Natural killer cell (primary cell): ENCODE measurements around the gene KLK4. TPM values are rescaled to one million over a fixed set of nuclear protein-coding genes. Genes with fewer than 3 reads are reported as not detected.

Experiments
- ATAC-seq, 3 donors: fragments of 150-1000 bp in 2 of 3; fragments of 200-7000 bp in 1 of 3; cut with Tn5 transposase; 1 replicate in 1 of 3; 2 replicates in 2 of 3; pipeline ENCODE4 v1.10.0; 2021; ENCODE audit warnings: mild to moderate bottlenecking in 2 of 3, moderate library complexity in 2 of 3
- DNase-seq, 2 donors: peaks; one replicate each; pipeline versions ENCODE4 v3.0.0 to v3.0.0-alpha.2; 2013 to 2021; ENCODE audit warnings: mixed read lengths in 1 of 2
- H3K27ac ChIP-seq: one replicate; pipeline ENCODE4 v1.5.1; 2013; ENCODE audit warnings: mild to moderate bottlenecking, low read length
- H3K27me3 ChIP-seq: one replicate; pipeline ENCODE4 v1.6.1; 2013; ENCODE audit warnings: low read length; ENCODE audit not compliant: control insufficient read depth, insufficient read depth
- H3K36me3 ChIP-seq: one replicate; pipeline ENCODE4 v1.6.1; 2013; ENCODE audit warnings: low read length; ENCODE audit not compliant: control insufficient read depth, insufficient read depth
- H3K4me1 ChIP-seq: one replicate; pipeline ENCODE4 v1.6.1; 2013; ENCODE audit warnings: low read length; ENCODE audit not compliant: control insufficient read depth, insufficient read depth
- H3K4me3 ChIP-seq: one replicate; pipeline ENCODE4 v1.5.1; 2013; ENCODE audit warnings: low read length
- H3K9me3 ChIP-seq: one replicate; pipeline ENCODE4 v1.6.1; 2013; ENCODE audit warnings: low read length; ENCODE audit not compliant: control insufficient read depth, insufficient read depth
- H3K27ac Mint-ChIP-seq, 2 donors: one replicate each; pipeline ENCODE4 v1.8.0; 2022; ENCODE audit warnings: mild to moderate bottlenecking in 2 of 2, mixed read lengths in 2 of 2, moderate library complexity in 1 of 2
- H3K27me3 Mint-ChIP-seq, 2 donors: one replicate each; pipeline ENCODE4 v1.8.0; 2022; ENCODE audit warnings: low read depth in 2 of 2, mixed read lengths in 2 of 2
- H3K36me3 Mint-ChIP-seq: one replicate; pipeline ENCODE4 v1.8.0; 2022; ENCODE audit warnings: mixed read lengths
- H3K4me1 Mint-ChIP-seq, 2 donors: one replicate each; pipeline ENCODE4 v1.8.0; 2022; ENCODE audit warnings: mixed read lengths in 2 of 2
- H3K4me3 Mint-ChIP-seq: one replicate; pipeline ENCODE4 v1.8.0; 2022; ENCODE audit warnings: mild to moderate bottlenecking, moderate library complexity, mixed read lengths
- H3K9me3 Mint-ChIP-seq, 2 donors: one replicate each; pipeline ENCODE4 v1.8.0; 2022; ENCODE audit warnings: mixed read lengths in 2 of 2
- WGBS: methylation state at CpG from one replicate; pipeline ENCODE4 v1.1.7; 2013; ENCODE audit warnings: missing lambda C conversion rate; ENCODE audit not compliant: insufficient coverage; 5-methylcytosine and 5-hydroxymethylcytosine counted together
- intact Hi-C: fragments of 100-400 bp; cut with micrococcal nuclease; formaldehyde crosslinking; loops from one replicate; pipeline ENCODE4 v1.14.2; 2022
- total RNA-seq, 4 donors: library from RNA; stranded (reverse); fragments of 120-200 nt in 1 of 4; gene quantifications; one replicate each; pipeline versions ENCODE4 v1.2.3 to v1.2.4, GENCODE V29; 2013 to 2022
- TF ChIP-seq, protein P1 (sequence below): fragments of 200-600 bp; IDR thresholded peaks from one replicate; pipeline ENCODE4 v1.8.0; 2022; ENCODE audit warnings: antibody characterized with exemption

KLK4 gene
- total RNA-seq, 3 donors from 2014 or later (not counting 1 experiment from before 2014, with no cell fraction given), result not detected

DNA sequence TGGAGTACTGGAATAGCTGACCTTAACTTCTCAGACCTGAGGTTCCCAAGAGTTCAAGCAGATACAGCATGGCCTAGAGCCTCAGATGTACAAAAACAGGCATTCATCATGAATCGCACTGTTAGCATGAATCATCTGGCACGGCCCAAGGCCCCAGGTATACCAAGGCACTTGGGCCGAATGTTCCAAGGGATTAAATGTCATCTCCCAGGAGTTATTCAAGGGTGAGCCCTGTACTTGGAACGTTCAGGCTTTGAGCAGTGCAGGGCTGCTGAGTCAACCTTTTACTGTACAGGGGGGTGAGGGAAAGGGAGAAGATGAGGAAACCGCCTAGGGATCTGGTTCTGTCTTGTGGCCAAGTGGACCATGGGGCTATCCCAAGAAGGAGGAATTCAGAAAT lies 50.2 kb downstream of the KLK4 start:
- TF ChIP-seq, protein P1, sequence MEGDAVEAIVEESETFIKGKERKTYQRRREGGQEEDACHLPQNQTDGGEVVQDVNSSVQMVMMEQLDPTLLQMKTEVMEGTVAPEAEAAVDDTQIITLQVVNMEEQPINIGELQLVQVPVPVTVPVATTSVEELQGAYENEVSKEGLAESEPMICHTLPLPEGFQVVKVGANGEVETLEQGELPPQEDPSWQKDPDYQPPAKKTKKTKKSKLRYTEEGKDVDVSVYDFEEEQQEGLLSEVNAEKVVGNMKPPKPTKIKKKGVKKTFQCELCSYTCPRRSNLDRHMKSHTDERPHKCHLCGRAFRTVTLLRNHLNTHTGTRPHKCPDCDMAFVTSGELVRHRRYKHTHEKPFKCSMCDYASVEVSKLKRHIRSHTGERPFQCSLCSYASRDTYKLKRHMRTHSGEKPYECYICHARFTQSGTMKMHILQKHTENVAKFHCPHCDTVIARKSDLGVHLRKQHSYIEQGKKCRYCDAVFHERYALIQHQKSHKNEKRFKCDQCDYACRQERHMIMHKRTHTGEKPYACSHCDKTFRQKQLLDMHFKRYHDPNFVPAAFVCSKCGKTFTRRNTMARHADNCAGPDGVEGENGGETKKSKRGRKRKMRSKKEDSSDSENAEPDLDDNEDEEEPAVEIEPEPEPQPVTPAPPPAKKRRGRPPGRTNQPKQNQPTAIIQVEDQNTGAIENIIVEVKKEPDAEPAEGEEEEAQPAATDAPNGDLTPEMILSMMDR, result no peak
- H3K36me3 ChIP-seq, result no peaks in the 10 kb centered on the region
- Mint-ChIP-seq H3K4me3 (no peak overlapping the region), H3K27ac (no peak overlapping the region), H3K9me3 (no peaks in the 10 kb centered on the region), H3K27me3 (peaks cover 30 to 42% of the 10 kb centered on the region in 2 donors), H3K36me3 (no peaks in the 10 kb centered on the region), H3K4me1 (no peaks in the 10 kb centered on the region)
- H3K4me1 ChIP-seq, result no peaks in the 10 kb centered on the region
- 83% methylated on average over 5 of the region's 5 CpGs for WGBS
- no peak overlapping the region for H3K27ac ChIP-seq
- intact Hi-C loops, result no loop called here
- ATAC-seq (no peak), DNase-seq (no peak)
- no peaks in the 10 kb centered on the region for H3K27me3 ChIP-seq
- no peaks in the 10 kb centered on the region for H3K9me3 ChIP-seq
- H3K4me3 ChIP-seq, result no peak overlapping the region

DNA sequence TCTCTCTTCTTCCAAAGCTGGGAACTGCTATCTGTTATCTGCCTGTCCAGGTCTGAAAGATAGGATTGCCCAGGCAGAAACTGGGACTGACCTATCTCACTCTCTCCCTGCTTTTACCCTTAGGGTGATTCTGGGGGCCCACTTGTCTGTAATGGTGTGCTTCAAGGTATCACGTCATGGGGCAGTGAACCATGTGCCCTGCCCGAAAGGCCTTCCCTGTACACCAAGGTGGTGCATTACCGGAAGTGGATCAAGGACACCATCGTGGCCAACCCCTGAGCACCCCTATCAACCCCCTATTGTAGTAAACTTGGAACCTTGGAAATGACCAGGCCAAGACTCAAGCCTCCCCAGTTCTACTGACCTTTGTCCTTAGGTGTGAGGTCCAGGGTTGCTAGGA lies 51.3 kb downstream of the KLK4 start:
- H3K36me3 ChIP-seq, result no peaks in the 10 kb centered on the region
- TF ChIP-seq, protein P1, result no peak
- no peaks in the 10 kb centered on the region for H3K4me1 Mint-ChIP-seq
- intact Hi-C loops, result no loop called here
- no peak overlapping the region for H3K27ac ChIP-seq
- ATAC-seq, result no peak
- no peak overlapping the region for H3K4me3 ChIP-seq
- H3K4me1 ChIP-seq, result no peaks in the 10 kb centered on the region
- no peak for DNase-seq
- no peak overlapping the region for H3K27ac Mint-ChIP-seq
- no peak overlapping the region for H3K4me3 Mint-ChIP-seq
- peaks cover 39 to 43% of the 10 kb centered on the region in 2 donors for H3K27me3 Mint-ChIP-seq
- WGBS, result 87% methylated on average over 4 of the region's 4 CpGs
- no peaks in the 10 kb centered on the region for H3K36me3 Mint-ChIP-seq
- no peaks in the 10 kb centered on the region for H3K27me3 ChIP-seq
- H3K9me3 Mint-ChIP-seq, result no peaks in the 10 kb centered on the region
- no peaks in the 10 kb centered on the region for H3K9me3 ChIP-seq

DNA sequence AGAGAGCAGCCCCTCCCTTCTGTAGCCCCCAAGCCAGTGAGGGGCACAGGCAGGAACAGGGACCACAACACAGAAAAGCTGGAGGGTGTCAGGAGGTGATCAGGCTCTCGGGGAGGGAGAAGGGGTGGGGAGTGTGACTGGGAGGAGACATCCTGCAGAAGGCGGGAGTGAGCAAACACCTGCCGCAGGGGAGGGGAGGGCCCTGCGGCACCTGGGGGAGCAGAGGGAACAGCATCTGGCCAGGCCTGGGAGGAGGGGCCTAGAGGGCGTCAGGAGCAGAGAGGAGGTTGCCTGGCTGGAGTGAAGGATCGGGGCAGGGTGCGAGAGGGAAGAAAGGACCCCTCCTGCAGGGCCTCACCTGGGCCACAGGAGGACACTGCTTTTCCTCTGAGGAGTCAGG lies 52.3 kb downstream of the KLK4 start:
- 17% methylated on average over 7 of the region's 7 CpGs for WGBS
- H3K4me1 Mint-ChIP-seq, result no peaks in the 10 kb centered on the region

DNA sequence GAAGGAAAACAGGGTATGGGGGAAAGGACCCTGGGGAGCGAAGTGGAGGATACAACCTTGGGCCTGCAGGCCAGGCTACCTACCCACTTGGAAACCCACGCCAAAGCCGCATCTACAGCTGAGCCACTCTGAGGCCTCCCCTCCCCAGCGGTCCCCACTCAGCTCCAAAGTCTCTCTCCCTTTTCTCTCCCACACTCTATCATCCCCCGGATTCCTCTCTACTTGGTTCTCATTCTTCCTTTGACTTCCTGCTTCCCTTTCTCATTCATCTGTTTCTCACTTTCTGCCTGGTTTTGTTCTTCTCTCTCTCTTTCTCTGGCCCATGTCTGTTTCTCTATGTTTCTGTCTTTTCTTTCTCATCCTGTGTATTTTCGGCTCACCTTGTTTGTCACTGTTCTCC lies 53.8 kb downstream of the KLK4 start:
- H3K27me3 Mint-ChIP-seq, result peaks cover 33 to 38% of the 10 kb centered on the region in 2 donors
- Histone ChIP-seq H3K27me3 (no peaks in the 10 kb centered on the region), H3K36me3 (no peaks in the 10 kb centered on the region), H3K4me1 (no peaks in the 10 kb centered on the region), H3K9me3 (no peaks in the 10 kb centered on the region), H3K4me3 (no peak overlapping the region), H3K27ac (no peak overlapping the region)
- no peak overlapping the region for H3K27ac Mint-ChIP-seq
- TF ChIP-seq, protein P1, result no peak
- H3K36me3 Mint-ChIP-seq, result no peaks in the 10 kb centered on the region
- ATAC-seq (no peak), DNase-seq (no peak)
- no peaks in the 10 kb centered on the region for H3K9me3 Mint-ChIP-seq
- WGBS, result 72% methylated on average over 6 of the region's 6 CpGs
- H3K4me3 Mint-ChIP-seq, result no peak overlapping the region
- H3K4me1 Mint-ChIP-seq, result no peaks in the 10 kb centered on the region
- intact Hi-C loops, result no loop called here

More for the DNA sequence above, 52.3 kb downstream of the KLK4 start:
- H3K27me3 ChIP-seq, result no peaks in the 10 kb centered on the region
- H3K4me3 Mint-ChIP-seq, result no peak overlapping the region
- TF ChIP-seq, protein P1, result no peak
- H3K27ac Mint-ChIP-seq, result no peak overlapping the region
- H3K9me3 ChIP-seq, result no peaks in the 10 kb centered on the region
- intact Hi-C loops, result no loop called here
- H3K4me1 ChIP-seq, result no peaks in the 10 kb centered on the region
- H3K9me3 Mint-ChIP-seq, result no peaks in the 10 kb centered on the region
- H3K36me3 Mint-ChIP-seq, result no peaks in the 10 kb centered on the region
- H3K27me3 Mint-ChIP-seq, result peaks cover 39 to 43% of the 10 kb centered on the region in 2 donors
- ATAC-seq (no peak), DNase-seq (no peak)
- no peak overlapping the region for H3K27ac ChIP-seq
- H3K4me3 ChIP-seq, result no peak overlapping the region
- no peaks in the 10 kb centered on the region for H3K36me3 ChIP-seq
